Measurements from ENCODE around the gene TSNAX.
A peak's percentile ranks its signal among the peaks of the same experiment; 100 is the strongest.

The TSNAX gene

GRCh38 chr1:231544943-231545592 is 16.6 kb downstream of the TSNAX start:
- no peak overlapping the region for H3K4me3 ChIP-seq (replicated peaks; ENCODE audit: low read depth, low read length)

GRCh38 chr1:231546693-231547092 is 18.2 kb downstream of the TSNAX start:
- no peak overlapping the region for H3K4me3 ChIP-seq (replicated peaks; ENCODE audit: low read depth, low read length)
- no peak for DNase-seq (ENCODE audit: extremely low read depth, low read depth)
- TF ChIP-seq CTCF (IDR thresholded peaks at IDR 0.05; ENCODE audit: low read depth, low read length, missing control alignments): no peak

More at GRCh38 chr1:231544943-231545592, 16.6 kb downstream of the TSNAX start:
- no peak for DNase-seq (ENCODE audit: extremely low read depth, low read depth)
- no peak for TF ChIP-seq CTCF (IDR thresholded peaks at IDR 0.05; ENCODE audit: low read depth, low read length, missing control alignments)

GRCh38 chr1:231549733-231550447 is 21.4 kb downstream of the TSNAX start:
- no peak for DNase-seq (ENCODE audit: extremely low read depth, low read depth)
- no peak overlapping the region for H3K4me3 ChIP-seq (replicated peaks; ENCODE audit: low read depth, low read length)
- TF ChIP-seq CTCF (IDR thresholded peaks at IDR 0.05; ENCODE audit: low read depth, low read length, missing control alignments): no peak

GRCh38 chr1:231550448-231550781 is 21.9 kb downstream of the TSNAX start:
- no peak for DNase-seq (ENCODE audit: extremely low read depth, low read depth)
- peak; percentile 56 for TF ChIP-seq CTCF (IDR thresholded peaks at IDR 0.05; ENCODE audit: low read depth, low read length, missing control alignments)
- H3K4me3 ChIP-seq (replicated peaks; ENCODE audit: low read depth, low read length): no peak overlapping the region

- no peak for DNase-seq (ENCODE audit: extremely low read depth, low read depth)
- no peak overlapping the region for H3K4me3 ChIP-seq (replicated peaks; ENCODE audit: low read depth, low read length)
- TF ChIP-seq CTCF (IDR thresholded peaks at IDR 0.05; ENCODE audit: low read depth, low read length, missing control alignments): no peak
Measured at GRCh38 chr1:231553320-231553719, 24.9 kb downstream of the TSNAX start.

- TF ChIP-seq CTCF (IDR thresholded peaks at IDR 0.05; ENCODE audit: low read depth, low read length, missing control alignments): no peak
- DNase-seq (ENCODE audit: extremely low read depth, low read depth): no peak
- H3K4me3 ChIP-seq (replicated peaks; ENCODE audit: low read depth, low read length): no peak overlapping the region
Measured at GRCh38 chr1:231554969-231555368, 26.5 kb downstream of the TSNAX start.

Data from HFF-Myc (cell line).